MM.1S (cell line): ENCODE data around the gene PRAMEF25.
"Not testable (repeated sequence)": the region's sequence is repeated elsewhere in the genome, so short reads cannot be mapped to it uniquely, and the experiment has no call there.

ENCODE experiments used
- DNase-seq: peaks from one replicate; pipeline ENCODE4 v3.0.0-alpha.2; 2015
- H2AFZ ChIP-seq: fragments of 300-600 bp; sonication (generic); 2 replicates; pipeline ENCODE4 v1.6.0; 2016; ENCODE audit warnings: antibody characterized with exemption, low read length
- H3F3A ChIP-seq: fragments of 300-600 bp; sonication (generic); 2 replicates; pipeline ENCODE4 v1.6.1; 2016; ENCODE audit warnings: mild to moderate bottlenecking, antibody characterized with exemption, low read length, moderate library complexity, mixed read lengths; ENCODE audit not compliant: insufficient read depth
- H3K27ac ChIP-seq: fragments of 300-600 bp; sonication (generic); 2 replicates; pipeline ENCODE4 v1.5.1; 2016; ENCODE audit warnings: mild to moderate bottlenecking, low read length
- H3K27me3 ChIP-seq: fragments of 300-600 bp; sonication (generic); replicated peaks from 2 replicates; pipeline ENCODE4 v1.6.0; 2016; ENCODE audit warnings: low read length; ENCODE audit not compliant: insufficient read depth
- H3K36me3 ChIP-seq: fragments of 300-600 bp; sonication (generic); replicated peaks from 2 replicates; pipeline ENCODE4 v1.6.1; 2016; ENCODE audit warnings: mild to moderate bottlenecking, low read length, mixed read lengths; ENCODE audit not compliant: insufficient read depth
- H3K4me1 ChIP-seq: fragments of 300-600 bp; sonication (generic); 2 replicates; pipeline ENCODE4 v1.6.1; 2016; ENCODE audit warnings: low read length, mixed read lengths
- H3K4me2 ChIP-seq: fragments of 300-600 bp; sonication (generic); 2 replicates; pipeline ENCODE4 v1.6.0; 2016; ENCODE audit warnings: low read depth, low read length
- H3K4me3 ChIP-seq: fragments of 300-600 bp; sonication (generic); 2 replicates; pipeline ENCODE4 v1.5.1; 2016; ENCODE audit warnings: low read length, mixed read lengths
- H3K79me2 ChIP-seq: fragments of 300-600 bp; sonication (generic); 2 replicates; pipeline ENCODE4 v1.6.1; 2016; ENCODE audit warnings: mixed run types, low read length, mixed read lengths
- H3K9ac ChIP-seq: fragments of 300-600 bp; sonication (generic); 2 replicates; pipeline ENCODE4 v1.6.1; 2016; ENCODE audit warnings: low read length, mixed read lengths
- H3K9me2 ChIP-seq: fragments of 300-600 bp; sonication (generic); replicated peaks from 2 replicates; pipeline ENCODE4 v1.6.1; 2016; ENCODE audit warnings: mild to moderate bottlenecking, low read length, mixed read lengths; ENCODE audit not compliant: insufficient read depth
- H3K9me3 ChIP-seq: fragments of 300-600 bp; sonication (generic); replicated peaks from 2 replicates; pipeline ENCODE4 v1.6.1; 2016; ENCODE audit warnings: mild to moderate bottlenecking, low read length, mixed read lengths; ENCODE audit not compliant: insufficient read depth
- H4K20me1 ChIP-seq: fragments of 300-600 bp; sonication (generic); 2 replicates; pipeline ENCODE4 v1.6.1; 2016; ENCODE audit warnings: mild to moderate bottlenecking, low read length, moderate library complexity, mixed read lengths; ENCODE audit not compliant: insufficient read depth

PRAMEF25 gene

GRCh38 chr1:13070474-13070873 is at the start of gene PRAMEF25:
Gene PRAMEF25 (plus strand): TSS chr1:13070774. CDS start chr1:13073694, 2,920 bp downstream.
- not testable (repeated sequence) for H3K79me2 ChIP-seq, H3K9me3 ChIP-seq, H3K9ac ChIP-seq, H4K20me1 ChIP-seq, H3K4me2 ChIP-seq, H3K9me2 ChIP-seq, H3K27me3 ChIP-seq, H3F3A ChIP-seq, H3K36me3 ChIP-seq, H3K27ac ChIP-seq, H3K4me1 ChIP-seq, DNase-seq, H3K4me3 ChIP-seq, H2AFZ ChIP-seq

GRCh38 chr1:13056475-13056874 is 14.1 kb upstream of the PRAMEF25 start, which contains the start of gene PRAMEF27:
Gene PRAMEF27 (minus strand): TSS chr1:13056575. CDS start chr1:13053659, 2,916 bp downstream.
- H3F3A ChIP-seq, H3K9ac ChIP-seq, H3K4me3 ChIP-seq, H4K20me1 ChIP-seq, H3K9me3 ChIP-seq, H3K9me2 ChIP-seq, H2AFZ ChIP-seq, H3K36me3 ChIP-seq, H3K27ac ChIP-seq, H3K79me2 ChIP-seq, H3K27me3 ChIP-seq, H3K4me2 ChIP-seq, H3K4me1 ChIP-seq, DNase-seq: not testable (repeated sequence)

GRCh38 chr1:13116754-13117153 is 46.2 kb downstream of the PRAMEF25 start, which contains the start of gene HNRNPCL2:
Gene HNRNPCL2 (minus strand): TSS chr1:13116854. CDS start chr1:13116400, 454 bp downstream.
- H3K36me3 ChIP-seq, H3K4me1 ChIP-seq, H3K27me3 ChIP-seq, H3K9ac ChIP-seq, DNase-seq, H3K79me2 ChIP-seq, H3K9me2 ChIP-seq, H3K4me2 ChIP-seq, H4K20me1 ChIP-seq, H3K9me3 ChIP-seq, H3K27ac ChIP-seq, H2AFZ ChIP-seq, H3K4me3 ChIP-seq, H3F3A ChIP-seq: not testable (repeated sequence)
